ENCODE measurements around the gene ALDH18A1.

Gene ALDH18A1

GRCh38 chr10:95567903-95568630, 88.4 kb downstream of the ALDH18A1 start:
- no peak for DNase-seq (ENCODE audit: low read depth)
- no peak for TF ChIP-seq CTCF (IDR thresholded peaks at IDR 0.05; ENCODE audit: low read depth, low read length)
- TF ChIP-seq MAX (IDR thresholded peaks at IDR 0.05; ENCODE audit: low read depth, low read length), result no peak

GRCh38 chr10:95566136-95566535, 90.4 kb downstream of the ALDH18A1 start:
- H3K4me3 ChIP-seq (ENCODE audit: low read depth, low read length), result no peak overlapping the region
- TF ChIP-seq MAX (IDR thresholded peaks at IDR 0.05; ENCODE audit: low read depth, low read length) (no peak), MYC (IDR thresholded peaks at IDR 0.05; ENCODE audit: low read depth, low read length) (no peak), CTCF (IDR thresholded peaks at IDR 0.05; ENCODE audit: low read depth, low read length) (no peak), POLR2A (IDR thresholded peaks at IDR 0.05; ENCODE audit: extremely low read depth, insufficient read length) (no peak)
- DNase-seq (ENCODE audit: low read depth), result no peak

More at GRCh38 chr10:95567903-95568630, 88.4 kb downstream of the ALDH18A1 start:
- H3K4me3 ChIP-seq (ENCODE audit: low read depth, low read length), result no peak overlapping the region

- no peak for DNase-seq (ENCODE audit: low read depth)
- H3K4me3 ChIP-seq (ENCODE audit: low read depth, low read length), result no peak overlapping the region
- TF ChIP-seq MYC (IDR thresholded peaks at IDR 0.05; ENCODE audit: low read depth, low read length) (no peak), MAX (IDR thresholded peaks at IDR 0.05; ENCODE audit: low read depth, low read length) (no peak), POLR2A (IDR thresholded peaks at IDR 0.05; ENCODE audit: extremely low read depth, insufficient read length) (no peak), CTCF (IDR thresholded peaks at IDR 0.05; ENCODE audit: low read depth, low read length) (no peak)
Measured at GRCh38 chr10:95565336-95565735, 91.2 kb downstream of the ALDH18A1 start.

- DNase-seq (ENCODE audit: low read depth), result no peak
- H3K4me3 ChIP-seq (ENCODE audit: low read depth, low read length), result no peak overlapping the region
- TF ChIP-seq MYC (IDR thresholded peaks at IDR 0.05; ENCODE audit: low read depth, low read length), result no peak
- TF ChIP-seq POLR2A (IDR thresholded peaks at IDR 0.05; ENCODE audit: extremely low read depth, insufficient read length), result no peak
- no peak for TF ChIP-seq CTCF (IDR thresholded peaks at IDR 0.05; ENCODE audit: low read depth, low read length)
Measured at GRCh38 chr10:95564291-95564690, 92.2 kb downstream of the ALDH18A1 start.

- DNase-seq (ENCODE audit: low read depth), result no peak
- H3K4me3 ChIP-seq (ENCODE audit: low read depth, low read length), result no peak overlapping the region
- TF ChIP-seq POLR2A (IDR thresholded peaks at IDR 0.05; ENCODE audit: extremely low read depth, insufficient read length) (no peak), MAX (IDR thresholded peaks at IDR 0.05; ENCODE audit: low read depth, low read length) (no peak), MYC (IDR thresholded peaks at IDR 0.05; ENCODE audit: low read depth, low read length) (no peak), CTCF (IDR thresholded peaks at IDR 0.05; ENCODE audit: low read depth, low read length) (no peak)
Measured at GRCh38 chr10:95562341-95562965, 94.1 kb downstream of the ALDH18A1 start.

Measured in NB4 (cell line).